Astrocyte (in vitro differentiated cells and primary cell): ENCODE data around the gene BPHL. TPM values are rescaled to one million over a fixed set of nuclear protein-coding genes. Genes with fewer than 3 reads are reported as not detected.
A peak's percentile ranks its signal among the peaks of the same experiment; 100 is the strongest.

Source experiments
- DNase-seq: peaks from one replicate; pipeline ENCODE4 v3.0.0-alpha.2; 2010; ENCODE audit warnings: low read depth
- FAIRE-seq: peaks from 2 replicates; lab custom pipeline; 2011; peaks lifted over from hg19 to GRCh38; lab: Jason Lieb, UNC
- H2AFZ ChIP-seq: 2 replicates; pipeline ENCODE4 v1.6.0; 2012; ENCODE audit warnings: low read depth, low read length, inconsistent platforms
- H3K27ac ChIP-seq: 2 replicates; pipeline ENCODE4 v1.5.1; 2011; ENCODE audit warnings: low read depth, low read length, inconsistent platforms
- H3K27me3 ChIP-seq: 2 replicates; pipeline ENCODE4 v1.6.0; 2011; ENCODE audit warnings: low read length, inconsistent platforms; ENCODE audit not compliant: insufficient read depth
- H3K36me3 ChIP-seq: 2 replicates; pipeline ENCODE4 v1.5.1; 2011; ENCODE audit warnings: low read length, inconsistent platforms; ENCODE audit not compliant: insufficient read depth
- H3K4me1 ChIP-seq: 2 replicates; pipeline ENCODE4 v1.5.1; 2011; ENCODE audit warnings: low read length, inconsistent platforms; ENCODE audit not compliant: insufficient read depth
- H3K4me2 ChIP-seq: 2 replicates; pipeline ENCODE4 v1.6.0; 2012; ENCODE audit warnings: low read length, inconsistent platforms
- H3K4me3 ChIP-seq: 2 replicates; pipeline ENCODE4 v1.5.1; 2011; ENCODE audit warnings: low read depth, mild to moderate bottlenecking, low read length, inconsistent platforms; ENCODE audit not compliant: insufficient read depth
- H3K79me2 ChIP-seq: 2 replicates; pipeline ENCODE4 v1.6.0; 2012; ENCODE audit warnings: mild to moderate bottlenecking, low read length, inconsistent platforms; ENCODE audit not compliant: insufficient read depth
- H3K9ac ChIP-seq: 2 replicates; pipeline ENCODE4 v1.6.0; 2012; ENCODE audit warnings: mild to moderate bottlenecking, low read length, inconsistent platforms
- H3K9me3 ChIP-seq: 2 replicates; pipeline ENCODE4 v1.5.1; 2012; ENCODE audit warnings: low read depth, mild to moderate bottlenecking, low read length, inconsistent platforms; ENCODE audit not compliant: insufficient read depth
- H4K20me1 ChIP-seq: 2 replicates; pipeline ENCODE4 v1.6.0; 2012; ENCODE audit warnings: low read length, inconsistent platforms; ENCODE audit not compliant: insufficient read depth
- H3K27ac Mint-ChIP-seq: one replicate; pipeline ENCODE4 v1.8.0; 2021; ENCODE audit warnings: mild to moderate bottlenecking, mixed read lengths; ENCODE audit not compliant: unreplicated experiment
- H3K27me3 Mint-ChIP-seq: one replicate; pipeline ENCODE4 v1.8.0; 2021; ENCODE audit warnings: low read depth, mixed read lengths; ENCODE audit not compliant: unreplicated experiment
- H3K36me3 Mint-ChIP-seq: one replicate; pipeline ENCODE4 v1.8.0; 2021; ENCODE audit warnings: low read depth, mixed read lengths; ENCODE audit not compliant: unreplicated experiment
- H3K4me1 Mint-ChIP-seq: one replicate; pipeline ENCODE4 v1.8.0; 2021; ENCODE audit warnings: low read depth, mixed read lengths; ENCODE audit not compliant: unreplicated experiment
- H3K4me3 Mint-ChIP-seq: one replicate; pipeline ENCODE4 v1.8.0; 2021; ENCODE audit warnings: mild to moderate bottlenecking, moderate library complexity, mixed read lengths; ENCODE audit not compliant: unreplicated experiment
- H3K9me3 Mint-ChIP-seq: one replicate; pipeline ENCODE4 v1.8.0; 2021; ENCODE audit warnings: mild to moderate bottlenecking, mixed read lengths; ENCODE audit not compliant: unreplicated experiment
- EZH2 ChIP-seq: IDR thresholded peaks from 2 replicates; pipeline ENCODE4 v1.6.1; 2012; ENCODE audit warnings: mild to moderate bottlenecking, low read length, inconsistent platforms; ENCODE audit not compliant: insufficient read depth
- total RNA-seq: library from RNA; stranded (reverse); gene quantifications from 2 replicates; pipeline ENCODE4 v1.2.1, GENCODE V29; 2021
- TF ChIP-seq, protein P1 (sequence below): IDR thresholded peaks from 2 replicates; pipeline ENCODE4 v1.5.1; 2011; ENCODE audit warnings: low read depth, mild to moderate bottlenecking, inconsistent platforms, low read length, moderate library complexity; ENCODE audit not compliant: insufficient read depth

BPHL gene
- total RNA-seq, 1 donor from 2014 or later, result 22.7 TPM

DNA sequence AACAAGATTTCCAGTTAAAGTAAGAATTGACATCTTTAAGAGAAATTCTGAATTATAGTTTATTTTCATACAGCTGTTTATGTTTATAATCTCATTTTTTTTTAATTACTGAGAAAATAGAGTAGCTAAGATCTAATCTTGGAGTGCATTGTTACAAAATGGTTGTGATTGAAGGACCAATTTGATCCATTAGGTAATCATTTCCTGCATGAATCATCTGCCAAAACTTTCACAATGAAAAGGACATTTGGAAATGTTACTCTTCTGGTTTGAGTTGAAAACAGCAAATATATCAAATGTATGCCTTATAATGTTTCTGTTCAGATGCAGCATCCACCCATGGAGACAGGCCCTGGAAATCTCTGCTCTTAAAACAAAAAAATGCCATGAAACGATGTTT is 19.8 kb downstream of the BPHL start:
- peaks cover 37% of the 10 kb centered on the region for H3K36me3 Mint-ChIP-seq
- H2AFZ ChIP-seq, result no peak overlapping the region
- no peak overlapping the region for H3K4me3 Mint-ChIP-seq
- peaks cover 15% of the 10 kb centered on the region for H3K4me1 ChIP-seq
- TF ChIP-seq, protein P1, sequence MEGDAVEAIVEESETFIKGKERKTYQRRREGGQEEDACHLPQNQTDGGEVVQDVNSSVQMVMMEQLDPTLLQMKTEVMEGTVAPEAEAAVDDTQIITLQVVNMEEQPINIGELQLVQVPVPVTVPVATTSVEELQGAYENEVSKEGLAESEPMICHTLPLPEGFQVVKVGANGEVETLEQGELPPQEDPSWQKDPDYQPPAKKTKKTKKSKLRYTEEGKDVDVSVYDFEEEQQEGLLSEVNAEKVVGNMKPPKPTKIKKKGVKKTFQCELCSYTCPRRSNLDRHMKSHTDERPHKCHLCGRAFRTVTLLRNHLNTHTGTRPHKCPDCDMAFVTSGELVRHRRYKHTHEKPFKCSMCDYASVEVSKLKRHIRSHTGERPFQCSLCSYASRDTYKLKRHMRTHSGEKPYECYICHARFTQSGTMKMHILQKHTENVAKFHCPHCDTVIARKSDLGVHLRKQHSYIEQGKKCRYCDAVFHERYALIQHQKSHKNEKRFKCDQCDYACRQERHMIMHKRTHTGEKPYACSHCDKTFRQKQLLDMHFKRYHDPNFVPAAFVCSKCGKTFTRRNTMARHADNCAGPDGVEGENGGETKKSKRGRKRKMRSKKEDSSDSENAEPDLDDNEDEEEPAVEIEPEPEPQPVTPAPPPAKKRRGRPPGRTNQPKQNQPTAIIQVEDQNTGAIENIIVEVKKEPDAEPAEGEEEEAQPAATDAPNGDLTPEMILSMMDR, result no peak
- TF ChIP-seq EZH2, result no peak
- no peaks in the 10 kb centered on the region for H4K20me1 ChIP-seq
- H3K9me3 Mint-ChIP-seq, result peaks cover 2% of the 10 kb centered on the region
- FAIRE-seq (no peak), DNase-seq (no peak)
- no peaks in the 10 kb centered on the region for H3K27me3 ChIP-seq
- no peaks in the 10 kb centered on the region for H3K9me3 ChIP-seq
- H3K36me3 ChIP-seq, result peaks cover 4% of the 10 kb centered on the region
- peak overlapping the region; percentile 55 for H3K27ac ChIP-seq
- peak overlapping the region; percentile 77 for H3K27ac Mint-ChIP-seq
- H3K4me2 ChIP-seq, result peak overlapping the region; percentile 32
- H3K9ac ChIP-seq, result peak overlapping the region; percentile 29
- peaks cover 18% of the 10 kb centered on the region for H3K4me1 Mint-ChIP-seq
- H3K79me2 ChIP-seq, result no peaks in the 10 kb centered on the region
- no peak overlapping the region for H3K4me3 ChIP-seq
- H3K27me3 Mint-ChIP-seq, result no peaks in the 10 kb centered on the region

DNA sequence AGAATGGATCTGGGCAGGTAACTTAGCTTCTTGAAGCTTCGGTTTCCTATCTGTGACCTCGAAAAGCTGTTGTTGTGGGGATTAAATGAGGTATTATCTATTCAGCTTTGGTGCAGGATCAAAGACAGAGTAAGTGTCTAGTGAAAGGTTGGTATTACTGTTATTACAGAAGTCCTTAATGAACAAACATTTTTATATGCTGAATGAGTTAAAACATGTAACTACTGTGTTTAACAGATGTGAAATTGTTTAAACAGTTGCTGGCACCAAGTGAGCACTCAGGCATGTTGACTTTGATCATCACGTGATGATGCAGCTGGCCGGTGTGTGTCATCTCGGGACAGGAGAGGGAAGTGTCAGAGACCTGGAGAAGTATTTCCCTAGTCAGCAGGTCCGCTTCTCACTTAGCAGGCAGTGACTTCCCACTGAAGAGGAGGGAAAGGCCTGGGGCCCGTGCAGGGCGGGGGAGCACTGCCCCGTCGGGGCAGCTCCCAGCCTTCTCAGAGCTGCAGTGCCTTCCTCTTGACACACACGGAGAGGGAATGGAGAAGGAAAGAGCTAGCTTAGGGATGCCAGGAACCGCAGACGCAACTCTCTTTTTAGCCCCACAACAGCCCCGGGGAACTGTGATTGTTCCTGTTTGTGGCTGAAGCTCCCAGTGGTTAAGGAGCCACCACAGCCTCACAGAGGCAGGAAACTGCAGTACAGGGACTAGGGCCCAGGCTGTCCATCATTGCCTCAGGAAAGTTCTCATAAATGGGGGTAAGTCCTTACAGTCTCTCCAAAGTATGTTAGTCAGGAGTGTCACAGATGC is 20.8 kb downstream of the BPHL start:
- TF ChIP-seq EZH2, result no peak
- peak overlapping the region; percentile 32 for H3K4me2 ChIP-seq
- H3K9me3 ChIP-seq, result no peaks in the 10 kb centered on the region
- H3K27ac ChIP-seq, result peak overlapping the region; percentile 55
- peak overlapping the region; percentile 29 for H3K9ac ChIP-seq
- H3K9me3 Mint-ChIP-seq, result peaks cover 2% of the 10 kb centered on the region
- H3K79me2 ChIP-seq, result no peaks in the 10 kb centered on the region
- no peaks in the 10 kb centered on the region for H3K27me3 Mint-ChIP-seq
- H3K36me3 Mint-ChIP-seq, result peaks cover 39% of the 10 kb centered on the region
- peak overlapping the region; percentile 20 for H3K4me3 Mint-ChIP-seq
- no peak overlapping the region for H2AFZ ChIP-seq
- FAIRE-seq (no peak), DNase-seq (peak; percentile 53)
- H3K27me3 ChIP-seq, result no peaks in the 10 kb centered on the region
- H4K20me1 ChIP-seq, result no peaks in the 10 kb centered on the region
- no peak overlapping the region for H3K4me3 ChIP-seq
- H3K4me1 ChIP-seq, result peaks cover 15% of the 10 kb centered on the region
- peaks cover 18% of the 10 kb centered on the region for H3K4me1 Mint-ChIP-seq
- peaks cover 4% of the 10 kb centered on the region for H3K36me3 ChIP-seq
- no peak overlapping the region for H3K27ac Mint-ChIP-seq

DNA sequence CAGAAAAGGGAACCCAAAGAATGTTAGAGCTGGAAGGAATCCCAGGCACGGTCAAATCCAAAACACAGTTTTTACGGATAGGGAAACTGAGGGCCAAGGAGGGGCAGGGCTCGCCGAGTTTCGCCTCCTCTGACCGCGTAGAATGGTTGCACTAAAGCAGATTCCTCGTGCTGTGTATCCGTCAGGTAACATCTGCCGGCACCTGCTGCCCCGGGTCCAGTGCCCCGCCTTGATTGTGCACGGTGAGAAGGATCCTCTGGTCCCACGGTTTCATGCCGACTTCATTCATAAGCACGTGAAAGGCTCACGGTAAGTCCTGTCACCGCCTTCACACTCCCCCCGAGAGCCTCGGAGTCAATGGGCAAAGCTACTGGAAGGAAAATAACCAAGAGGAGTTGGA is 21.7 kb downstream of the BPHL start:
- H3K4me3 Mint-ChIP-seq, result no peak overlapping the region
- no peak overlapping the region for H3K27ac Mint-ChIP-seq
- Histone ChIP-seq H4K20me1 (no peaks in the 10 kb centered on the region), H3K9ac (no peak overlapping the region), H3K36me3 (peaks cover 4% of the 10 kb centered on the region), H3K27ac (no peak overlapping the region), H3K9me3 (no peaks in the 10 kb centered on the region), H3K27me3 (no peaks in the 10 kb centered on the region), H3K4me3 (no peak overlapping the region), H3K4me2 (no peak overlapping the region), H3K79me2 (no peaks in the 10 kb centered on the region), H3K4me1 (peaks cover 15% of the 10 kb centered on the region), H2AFZ (no peak overlapping the region)
- peaks cover 2% of the 10 kb centered on the region for H3K9me3 Mint-ChIP-seq
- TF ChIP-seq, protein P1, result no peak
- no peak for TF ChIP-seq EZH2
- no peak for FAIRE-seq
- H3K27me3 Mint-ChIP-seq, result no peaks in the 10 kb centered on the region
- peaks cover 18% of the 10 kb centered on the region for H3K4me1 Mint-ChIP-seq
- no peak for DNase-seq
- H3K36me3 Mint-ChIP-seq, result peaks cover 42% of the 10 kb centered on the region
